Fibroblast of lung (primary cell): ENCODE measurements around the gene HLA-DQA2. TPM values are rescaled to one million over a fixed set of nuclear protein-coding genes. Genes with fewer than 3 reads are reported as not detected.
"Not testable (repeated sequence)": the region's sequence is repeated elsewhere in the genome, so short reads cannot be mapped to it uniquely, and the experiment has no call there.

ENCODE experiments used
- DNase-seq, 2 donors: peaks; one replicate each; pipeline versions ENCODE4 v3.0.0 to v3.0.0-alpha.2; 2010; ENCODE audit warnings: low read depth in 2 of 2
- H2AFZ ChIP-seq: 2 replicates; pipeline ENCODE4 v1.5.1; 2012; ENCODE audit warnings: low read length, control low read depth, inconsistent platforms
- H3K27ac ChIP-seq: 2 replicates; pipeline ENCODE4 v1.5.1; 2011; ENCODE audit warnings: low read length, control low read depth; ENCODE audit not compliant: insufficient read depth
- H3K27me3 ChIP-seq: 2 replicates; pipeline ENCODE4 v1.5.1; 2011; ENCODE audit warnings: mild to moderate bottlenecking, low read length; ENCODE audit not compliant: control insufficient read depth, insufficient read depth
- H3K36me3 ChIP-seq: 2 replicates; pipeline ENCODE4 v1.5.1; 2011; ENCODE audit warnings: low read length; ENCODE audit not compliant: control insufficient read depth, insufficient read depth
- H3K4me1 ChIP-seq: 2 replicates; pipeline ENCODE4 v1.5.1; 2011; ENCODE audit warnings: low read length; ENCODE audit not compliant: control insufficient read depth, insufficient read depth; ENCODE audit errors: extremely low read depth
- H3K4me2 ChIP-seq: 2 replicates; pipeline ENCODE4 v1.5.1; 2011; ENCODE audit warnings: low read length, control low read depth; ENCODE audit not compliant: insufficient read depth; ENCODE audit errors: extremely low read depth
- H3K4me3 ChIP-seq, 4 experiments: fragments of 200-600 bp in 1 of 4; sonication (generic) in 1 of 4; replicated peaks in 1 of 4; 2 replicates each; pipeline ENCODE4 v1.5.1; 2011 to 2016; ENCODE audit warnings: low read length in 4 of 4, low read depth in 3 of 4, mild to moderate bottlenecking in 3 of 4, control low read depth in 2 of 4, inconsistent platforms in 1 of 4, mixed read lengths in 1 of 4; ENCODE audit not compliant: insufficient read depth in 1 of 4; ENCODE audit errors: control extremely low read depth in 1 of 4
- H3K79me2 ChIP-seq: 2 replicates; pipeline ENCODE4 v1.5.1; 2012; ENCODE audit warnings: mild to moderate bottlenecking, low read length, inconsistent platforms; ENCODE audit not compliant: control insufficient read depth, insufficient read depth
- H3K9ac ChIP-seq: 2 replicates; pipeline ENCODE4 v1.5.1; 2011; ENCODE audit warnings: mild to moderate bottlenecking, low read length, control low read depth; ENCODE audit not compliant: insufficient read depth
- H3K9me3 ChIP-seq: 2 replicates; pipeline ENCODE4 v1.5.1; 2012; ENCODE audit warnings: low read depth, low read length; ENCODE audit not compliant: control insufficient read depth, insufficient read depth
- H4K20me1 ChIP-seq: 2 replicates; pipeline ENCODE4 v1.5.1; 2011; ENCODE audit warnings: low read length; ENCODE audit not compliant: control insufficient read depth, insufficient read depth; ENCODE audit errors: extremely low read depth
- EZH2 ChIP-seq: IDR thresholded peaks from 2 replicates; pipeline ENCODE4 v1.5.1; 2012; ENCODE audit warnings: low read length, control low read depth, mild to moderate bottlenecking; ENCODE audit errors: missing control alignments
- polyA plus RNA-seq, 2 donors: library from polyadenylated mRNA; depleted of rRNA in 1 of 2; stranded (reverse) in 1 of 2; unstranded in 1 of 2; fragments of >200 nt; gene quantifications; 2 replicates each; pipeline ENCODE4 v1.2.1, GENCODE V29; 2011 to 2012; ENCODE audit warnings: missing spikeins in 1 of 2
- total RNA-seq: library from RNA; depleted of rRNA; stranded (reverse); fragments of >200 nt; gene quantifications from 2 replicates; pipeline ENCODE4 v1.2.1, GENCODE V29; 2014
- TF ChIP-seq, protein P1 (sequence below), 2 donors: IDR thresholded peaks in 1 of 2; conservative IDR thresholded peaks in 1 of 2; 1 replicate in 1 of 2; 2 replicates in 1 of 2; pipeline ENCODE4 v1.5.1; 2011 to 2012; ENCODE audit warnings: low read length in 2 of 2, control low read depth in 1 of 2, inconsistent platforms in 1 of 2, low read depth in 1 of 2, mild to moderate bottlenecking in 1 of 2

Gene HLA-DQA2
- total and polyA plus RNA-seq, 2 donors (not counting 1 experiment from before 2014, with no cell fraction given), result not detected

DNA sequence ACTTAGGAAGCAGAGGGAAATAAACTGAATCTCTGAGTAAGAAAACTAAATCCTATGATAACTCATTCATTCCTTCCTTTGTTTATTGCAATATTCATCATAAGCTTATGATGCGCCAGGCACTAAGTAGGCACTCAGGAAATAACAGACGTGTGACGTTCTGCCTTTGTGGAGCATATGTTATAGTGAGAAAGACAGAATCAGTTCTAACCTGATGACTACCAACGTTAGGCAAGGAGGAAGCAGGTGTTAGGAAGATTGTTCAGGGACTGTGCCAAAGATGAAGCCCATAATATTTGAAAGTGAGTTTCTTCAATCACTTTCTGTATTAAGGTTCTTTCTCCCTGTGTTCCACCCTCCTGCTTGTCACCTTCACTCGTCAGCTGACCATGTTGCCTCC, 3.6 kb downstream of the HLA-DQA2 start:
- no peaks in the 10 kb centered on the region for H3K79me2 ChIP-seq

DNA sequence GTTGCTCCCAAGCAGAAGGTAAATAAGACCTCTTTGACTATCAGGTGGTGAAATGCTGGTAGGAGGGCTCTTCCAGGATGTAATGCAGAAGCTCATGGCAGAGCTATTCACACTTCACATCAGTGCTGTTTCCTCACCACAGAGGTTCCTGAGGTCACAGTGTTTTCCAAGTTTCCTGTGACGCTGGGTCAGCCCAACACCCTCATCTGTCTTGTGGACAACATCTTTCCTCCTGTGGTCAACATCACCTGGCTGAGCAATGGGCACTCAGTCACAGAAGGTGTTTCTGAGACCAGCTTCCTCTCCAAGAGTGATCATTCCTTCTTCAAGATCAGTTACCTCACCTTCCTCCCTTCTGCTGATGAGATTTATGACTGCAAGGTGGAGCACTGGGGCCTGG, 4.5 kb downstream of the HLA-DQA2 start:
- not testable (repeated sequence) for H3K36me3 ChIP-seq, H3K27ac ChIP-seq, H3K4me1 ChIP-seq, H2AFZ ChIP-seq, H3K4me3 ChIP-seq, H3K4me2 ChIP-seq, H3K27me3 ChIP-seq, DNase-seq, H3K9ac ChIP-seq, H3K79me2 ChIP-seq, H4K20me1 ChIP-seq, H3K9me3 ChIP-seq

More for the DNA sequence above, 3.6 kb downstream of the HLA-DQA2 start:
- DNase-seq, result no peak
- Histone ChIP-seq H3K9ac (no peak overlapping the region), H3K4me3 (no peak overlapping the region), H3K27me3 (no peaks in the 10 kb centered on the region), H4K20me1 (no peaks in the 10 kb centered on the region), H3K4me2 (no peak overlapping the region), H3K27ac (no peak overlapping the region), H3K36me3 (no peaks in the 10 kb centered on the region), H2AFZ (no peak overlapping the region), H3K9me3 (no peaks in the 10 kb centered on the region), H3K4me1 (no peaks in the 10 kb centered on the region)
- TF ChIP-seq, protein P1, sequence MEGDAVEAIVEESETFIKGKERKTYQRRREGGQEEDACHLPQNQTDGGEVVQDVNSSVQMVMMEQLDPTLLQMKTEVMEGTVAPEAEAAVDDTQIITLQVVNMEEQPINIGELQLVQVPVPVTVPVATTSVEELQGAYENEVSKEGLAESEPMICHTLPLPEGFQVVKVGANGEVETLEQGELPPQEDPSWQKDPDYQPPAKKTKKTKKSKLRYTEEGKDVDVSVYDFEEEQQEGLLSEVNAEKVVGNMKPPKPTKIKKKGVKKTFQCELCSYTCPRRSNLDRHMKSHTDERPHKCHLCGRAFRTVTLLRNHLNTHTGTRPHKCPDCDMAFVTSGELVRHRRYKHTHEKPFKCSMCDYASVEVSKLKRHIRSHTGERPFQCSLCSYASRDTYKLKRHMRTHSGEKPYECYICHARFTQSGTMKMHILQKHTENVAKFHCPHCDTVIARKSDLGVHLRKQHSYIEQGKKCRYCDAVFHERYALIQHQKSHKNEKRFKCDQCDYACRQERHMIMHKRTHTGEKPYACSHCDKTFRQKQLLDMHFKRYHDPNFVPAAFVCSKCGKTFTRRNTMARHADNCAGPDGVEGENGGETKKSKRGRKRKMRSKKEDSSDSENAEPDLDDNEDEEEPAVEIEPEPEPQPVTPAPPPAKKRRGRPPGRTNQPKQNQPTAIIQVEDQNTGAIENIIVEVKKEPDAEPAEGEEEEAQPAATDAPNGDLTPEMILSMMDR (conservative IDR thresholded peaks at IDR 0.05 in 1 of 2, IDR thresholded peaks at IDR 0.05 in 1 of 2; ENCODE audit: low read depth in 1 of 2, low read length in 2 of 2), result no peak
- no peak for TF ChIP-seq EZH2

DNA sequence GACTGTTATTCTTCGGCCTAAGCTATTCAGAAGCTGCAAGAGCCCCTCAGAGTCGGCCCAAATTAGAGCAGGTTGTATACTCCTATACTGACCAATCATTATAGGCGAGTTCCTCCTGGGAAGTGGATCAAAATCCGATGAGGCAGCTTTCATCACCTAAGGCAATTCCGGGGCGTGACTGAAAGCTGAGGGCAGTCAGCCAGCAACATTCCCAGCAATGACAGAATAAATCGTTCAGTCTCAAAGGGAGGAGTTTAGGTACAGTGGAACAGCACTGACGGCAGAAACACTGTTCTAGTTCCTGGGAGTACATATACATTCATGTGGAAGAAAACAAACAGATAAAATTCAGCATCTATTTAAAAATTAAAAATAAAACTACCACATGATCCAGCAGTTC, 11.4 kb downstream of the HLA-DQA2 start:
- H2AFZ ChIP-seq, result no peak overlapping the region
- no peak overlapping the region for H3K27ac ChIP-seq
- no peaks in the 10 kb centered on the region for H4K20me1 ChIP-seq
- peaks cover 9% of the 10 kb centered on the region for H3K27me3 ChIP-seq
- no peak for TF ChIP-seq EZH2
- TF ChIP-seq, protein P1 (conservative IDR thresholded peaks at IDR 0.05 in 1 of 2, IDR thresholded peaks at IDR 0.05 in 1 of 2; ENCODE audit: low read depth in 1 of 2, low read length in 2 of 2), result no peak
- H3K4me1 ChIP-seq, result no peaks in the 10 kb centered on the region
- H3K4me3 ChIP-seq, result no peak overlapping the region
- H3K9ac ChIP-seq, result no peak overlapping the region
- DNase-seq, result no peak
- no peaks in the 10 kb centered on the region for H3K36me3 ChIP-seq
- H3K4me2 ChIP-seq, result no peak overlapping the region
- no peaks in the 10 kb centered on the region for H3K9me3 ChIP-seq
- no peaks in the 10 kb centered on the region for H3K79me2 ChIP-seq
